ENCODE measurements around the gene GAPVD1. TPM values are rescaled to one million over a fixed set of nuclear protein-coding genes. Genes with fewer than 3 reads are reported as not detected.

Gene GAPVD1
- total RNA-seq, 3 donors from 2014 or later (not counting 1 experiment from before 2014, with no cell fraction given): 66.1 to 83.2 (median 68.8) TPM

- H3K27me3 ChIP-seq (ENCODE audit: control insufficient read depth, insufficient read depth, low read length): no peaks in the 10 kb centered on the region
- peaks cover 45% of the 10 kb centered on the region for H3K36me3 ChIP-seq (ENCODE audit: control insufficient read depth, insufficient read depth, low read length)
- Mint-ChIP-seq H3K9me3 (peaks cover 3 to 4% of the 10 kb centered on the region in 2 donors), H3K4me3 (no peak overlapping the region), H3K36me3 (peaks cover 42% of the 10 kb centered on the region), H3K27me3 (ENCODE audit: low read depth in 2 of 2) (no peaks in the 10 kb centered on the region), H3K4me1 (no peaks in the 10 kb centered on the region), H3K27ac (no peak overlapping the region)
- ATAC-seq: no peak
- no peak for TF ChIP-seq CTCF (IDR thresholded peaks at IDR 0.05)
- H3K4me1 ChIP-seq (ENCODE audit: control insufficient read depth, insufficient read depth, low read length): no peaks in the 10 kb centered on the region
- no peak overlapping the region for H3K4me3 ChIP-seq (ENCODE audit: low read length)
- intact Hi-C loops (cut with micrococcal nuclease): no loop called here
- DNase-seq: no peak
- WGBS (ENCODE audit: insufficient coverage): 100% methylated on average over 2 of the region's 3 CpGs
- H3K9me3 ChIP-seq (ENCODE audit: control insufficient read depth, insufficient read depth, low read length): peaks cover 11% of the 10 kb centered on the region
- H3K27ac ChIP-seq (ENCODE audit: low read length): no peak overlapping the region
These were observed 56.1 kb downstream of the GAPVD1 start for GRCh38 chr9:125317704-125318103.

GRCh38 chr9:125321496-125321895 is 59.9 kb downstream of the GAPVD1 start:
- peaks cover 3 to 4% of the 10 kb centered on the region in 2 donors for H3K9me3 Mint-ChIP-seq
- Histone ChIP-seq H3K36me3 (ENCODE audit: control insufficient read depth, insufficient read depth, low read length) (peaks cover 37% of the 10 kb centered on the region), H3K4me3 (ENCODE audit: low read length) (no peak overlapping the region), H3K4me1 (ENCODE audit: control insufficient read depth, insufficient read depth, low read length) (no peaks in the 10 kb centered on the region), H3K27ac (ENCODE audit: low read length) (no peak overlapping the region), H3K9me3 (ENCODE audit: control insufficient read depth, insufficient read depth, low read length) (peaks cover 11% of the 10 kb centered on the region), H3K27me3 (ENCODE audit: control insufficient read depth, insufficient read depth, low read length) (no peaks in the 10 kb centered on the region)
- peaks cover 23% of the 10 kb centered on the region for H3K36me3 Mint-ChIP-seq
- no peak for DNase-seq
- H3K4me1 Mint-ChIP-seq: no peaks in the 10 kb centered on the region
- no peaks in the 10 kb centered on the region for H3K27me3 Mint-ChIP-seq (ENCODE audit: low read depth in 2 of 2)
- WGBS (ENCODE audit: insufficient coverage): 100% methylated on average over 1 of the region's 3 CpGs
- no peak for TF ChIP-seq CTCF (IDR thresholded peaks at IDR 0.05)
- ATAC-seq: no peak
- intact Hi-C loops (cut with micrococcal nuclease): no loop called here
- no peak overlapping the region for H3K4me3 Mint-ChIP-seq
- no peak overlapping the region for H3K27ac Mint-ChIP-seq

- Histone ChIP-seq H3K9me3 (ENCODE audit: control insufficient read depth, insufficient read depth, low read length) (no peaks in the 10 kb centered on the region), H3K27ac (ENCODE audit: low read length) (no peak overlapping the region), H3K4me3 (ENCODE audit: low read length) (no peak overlapping the region), H3K4me1 (ENCODE audit: control insufficient read depth, insufficient read depth, low read length) (no peaks in the 10 kb centered on the region), H3K27me3 (ENCODE audit: control insufficient read depth, insufficient read depth, low read length) (no peaks in the 10 kb centered on the region), H3K36me3 (ENCODE audit: control insufficient read depth, insufficient read depth, low read length) (peaks cover 41% of the 10 kb centered on the region)
- no peaks in the 10 kb centered on the region for H3K27me3 Mint-ChIP-seq (ENCODE audit: low read depth in 2 of 2)
- H3K4me1 Mint-ChIP-seq: no peaks in the 10 kb centered on the region
- DNase-seq: no peak
- WGBS (ENCODE audit: insufficient coverage): 100% methylated on average over 1 of the region's 1 CpG
- intact Hi-C loops (cut with micrococcal nuclease): no loop called here
- H3K9me3 Mint-ChIP-seq: no peaks in the 10 kb centered on the region
- no peak for ATAC-seq
- peaks cover 11% of the 10 kb centered on the region for H3K36me3 Mint-ChIP-seq
- TF ChIP-seq CTCF (IDR thresholded peaks at IDR 0.05): no peak
- no peak overlapping the region for H3K27ac Mint-ChIP-seq
- no peak overlapping the region for H3K4me3 Mint-ChIP-seq
These were observed 62.0 kb downstream of the GAPVD1 start for GRCh38 chr9:125323615-125324014.

GRCh38 chr9:125325826-125326225 is 64.2 kb downstream of the GAPVD1 start:
- H3K27me3 ChIP-seq (ENCODE audit: control insufficient read depth, insufficient read depth, low read length): no peaks in the 10 kb centered on the region
- H3K36me3 ChIP-seq (ENCODE audit: control insufficient read depth, insufficient read depth, low read length): peaks cover 51% of the 10 kb centered on the region
- no peak overlapping the region for H3K4me3 Mint-ChIP-seq
- H3K9me3 ChIP-seq (ENCODE audit: control insufficient read depth, insufficient read depth, low read length): no peaks in the 10 kb centered on the region
- no peaks in the 10 kb centered on the region for H3K9me3 Mint-ChIP-seq
- no peak overlapping the region for H3K27ac Mint-ChIP-seq
- no peaks in the 10 kb centered on the region for H3K27me3 Mint-ChIP-seq (ENCODE audit: low read depth in 2 of 2)
- no peak overlapping the region for H3K27ac ChIP-seq (ENCODE audit: low read length)
- no peak overlapping the region for H3K4me3 ChIP-seq (ENCODE audit: low read length)
- WGBS (ENCODE audit: insufficient coverage): 97% methylated on average over 2 of the region's 2 CpGs
- peaks cover 11% of the 10 kb centered on the region for H3K36me3 Mint-ChIP-seq
- H3K4me1 ChIP-seq (ENCODE audit: control insufficient read depth, insufficient read depth, low read length): no peaks in the 10 kb centered on the region
- intact Hi-C loops (cut with micrococcal nuclease): no loop called here
- ATAC-seq: no peak
- DNase-seq: no peak
- TF ChIP-seq CTCF (IDR thresholded peaks at IDR 0.05): no peak
- no peaks in the 10 kb centered on the region for H3K4me1 Mint-ChIP-seq
